Middle frontal gyrus (tissue), 1 donor: ENCODE data around the gene GATB.

Experiments
- DNase-seq: peaks from one replicate; pipeline ENCODE4 v3.0.0-alpha.2; 2015; ENCODE audit warnings: low spot score; ENCODE audit errors: extremely low spot score

Gene GATB

GRCh38 chr4:151675411-151675971 lies 85.3 kb downstream of the GATB start:
- DNase-seq: no peak

GRCh38 chr4:151674804-151675391 lies 85.9 kb downstream of the GATB start:
- DNase-seq: no peak

- no peak for DNase-seq
These were observed 86.8 kb downstream of the GATB start for GRCh38 chr4:151673908-151674520.

DNA sequence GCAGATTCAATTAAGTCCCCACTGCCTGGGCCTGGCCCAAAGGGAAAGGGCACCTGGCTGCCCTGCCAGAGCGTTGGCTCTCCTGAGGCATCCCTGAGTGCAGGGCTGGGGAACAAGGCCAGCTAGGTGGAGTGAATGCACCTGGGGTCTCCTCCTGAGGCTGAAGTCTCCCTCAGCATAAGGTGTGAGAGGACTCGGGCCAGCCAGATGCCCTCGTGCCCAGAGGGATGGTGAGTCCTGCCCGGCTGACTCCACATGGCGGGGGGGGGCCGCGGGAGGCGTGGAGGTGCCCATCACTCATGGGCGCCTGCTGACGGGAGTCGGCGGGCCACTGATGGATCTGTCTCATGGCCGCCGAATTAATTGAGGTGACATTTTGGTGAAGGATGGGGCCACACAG lies 87.8 kb downstream of the GATB start:
- DNase-seq: no peak

- no peak for DNase-seq
These were observed 89.2 kb downstream of the GATB start for GRCh38 chr4:151671541-151672059.

GRCh38 chr4:151670843-151671242 lies 90.0 kb downstream of the GATB start:
- no peak for DNase-seq

DNA sequence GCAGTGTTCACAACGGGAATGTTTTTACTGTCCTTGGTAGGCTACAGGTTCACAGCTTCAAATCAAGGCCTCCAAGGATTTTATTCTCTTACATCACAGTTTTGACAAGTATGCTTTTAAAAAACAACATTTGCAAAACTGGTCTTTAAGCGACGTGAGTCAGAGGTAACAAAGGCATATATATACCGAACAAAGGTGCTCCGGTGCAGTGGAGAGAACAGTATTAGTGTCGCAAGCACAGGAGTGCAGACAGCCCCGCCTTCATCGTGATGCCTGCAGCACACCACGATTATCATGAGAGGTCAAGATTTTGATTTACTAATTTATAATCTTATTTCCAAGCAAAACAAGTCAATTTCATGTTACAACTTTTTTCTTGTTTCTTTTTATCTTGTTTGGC lies 90.8 kb downstream of the GATB start:
- no peak for DNase-seq

- DNase-seq: no peak
These were observed 92.0 kb downstream of the GATB start for GRCh38 chr4:151668689-151669402.

DNA sequence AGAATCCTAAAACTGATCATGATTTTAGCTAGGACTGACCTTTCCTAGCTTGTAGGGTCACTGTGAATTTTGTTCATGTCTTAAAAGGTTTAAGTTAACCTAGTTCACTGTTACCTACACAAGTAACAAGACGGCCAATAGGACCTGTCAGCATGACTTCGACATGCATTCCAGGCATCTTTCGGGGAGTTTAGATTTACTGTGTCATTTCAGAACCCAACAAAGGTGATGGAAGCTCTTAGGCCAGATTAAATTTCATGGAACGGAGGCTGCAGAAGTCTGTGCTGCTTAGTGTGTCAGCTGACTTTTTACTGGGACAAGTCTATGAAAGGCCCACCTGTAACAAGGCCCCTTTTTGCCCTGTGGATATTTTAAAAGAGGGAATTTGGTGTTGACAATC lies 93.1 kb downstream of the GATB start:
- no peak for DNase-seq

- DNase-seq: no peak
These were observed 93.8 kb downstream of the GATB start for GRCh38 chr4:151667048-151667447.

GRCh38 chr4:151666501-151666900 lies 94.3 kb downstream of the GATB start:
- DNase-seq: no peak

GRCh38 chr4:151665785-151666127 lies 95.1 kb downstream of the GATB start:
- no peak for DNase-seq

- no peak for DNase-seq
These were observed 95.6 kb downstream of the GATB start for GRCh38 chr4:151665022-151665784.

DNA sequence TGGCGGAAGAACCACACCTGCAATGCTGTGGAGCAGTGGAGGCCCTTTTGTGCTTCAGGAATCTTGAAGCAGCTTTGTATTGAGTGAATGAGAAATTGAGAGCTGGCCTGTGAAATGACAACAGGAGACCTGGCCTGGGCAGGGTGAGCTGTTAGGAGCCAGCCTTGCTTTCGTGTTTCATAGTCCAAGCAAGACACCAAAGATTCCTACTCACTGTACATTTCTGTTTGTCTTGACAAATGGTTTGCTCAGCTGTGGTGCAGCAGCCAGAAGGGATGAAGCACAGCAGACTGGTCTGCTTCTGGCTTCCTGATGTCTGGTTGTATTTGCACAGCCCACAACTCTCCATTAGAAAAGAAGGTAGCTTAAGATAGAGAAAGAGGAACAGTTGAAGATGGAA lies 96.5 kb downstream of the GATB start:
- DNase-seq: no peak

DNA sequence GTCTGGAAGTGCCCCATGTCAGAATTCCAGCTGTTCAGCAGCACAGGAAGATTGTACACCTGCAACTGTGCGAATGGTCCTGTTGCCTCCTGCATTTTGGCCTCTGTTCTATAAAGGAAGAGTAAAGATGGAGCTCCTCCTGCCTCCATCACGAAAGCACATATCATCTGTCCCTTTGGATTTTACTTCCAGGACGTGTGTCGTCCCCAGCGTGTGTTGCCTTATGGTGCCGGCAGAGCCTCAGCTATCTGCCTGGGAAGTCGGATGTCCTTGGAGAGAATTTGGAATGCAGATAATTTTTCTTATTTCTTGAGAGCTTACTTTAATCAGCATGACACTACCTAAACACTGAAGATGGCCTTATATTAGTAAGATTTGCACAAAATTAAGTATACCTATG lies 97.7 kb downstream of the GATB start:
- no peak for DNase-seq

DNA sequence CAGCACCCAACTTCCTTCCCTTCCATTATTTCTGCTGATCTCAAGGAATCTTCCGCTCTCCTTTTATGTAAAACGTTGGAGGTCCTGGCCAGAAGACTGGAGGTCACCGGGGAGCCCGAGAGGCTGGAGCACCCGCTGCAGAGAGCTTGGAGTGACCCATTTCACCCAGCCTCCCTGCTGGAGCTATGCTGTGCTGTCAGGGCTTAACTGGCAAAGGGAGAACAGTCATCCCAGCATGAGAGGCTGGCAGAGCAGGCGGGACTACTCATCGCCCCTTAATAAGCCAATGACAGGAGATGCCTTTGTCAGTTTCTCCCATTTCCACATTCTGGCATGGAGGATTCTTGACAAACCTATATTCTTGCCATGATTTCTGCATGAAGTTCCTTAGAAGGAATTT lies 98.9 kb downstream of the GATB start:
- no peak for DNase-seq

GRCh38 chr4:151660676-151661075 lies 100.1 kb downstream of the GATB start:
- DNase-seq: no peak

DNA sequence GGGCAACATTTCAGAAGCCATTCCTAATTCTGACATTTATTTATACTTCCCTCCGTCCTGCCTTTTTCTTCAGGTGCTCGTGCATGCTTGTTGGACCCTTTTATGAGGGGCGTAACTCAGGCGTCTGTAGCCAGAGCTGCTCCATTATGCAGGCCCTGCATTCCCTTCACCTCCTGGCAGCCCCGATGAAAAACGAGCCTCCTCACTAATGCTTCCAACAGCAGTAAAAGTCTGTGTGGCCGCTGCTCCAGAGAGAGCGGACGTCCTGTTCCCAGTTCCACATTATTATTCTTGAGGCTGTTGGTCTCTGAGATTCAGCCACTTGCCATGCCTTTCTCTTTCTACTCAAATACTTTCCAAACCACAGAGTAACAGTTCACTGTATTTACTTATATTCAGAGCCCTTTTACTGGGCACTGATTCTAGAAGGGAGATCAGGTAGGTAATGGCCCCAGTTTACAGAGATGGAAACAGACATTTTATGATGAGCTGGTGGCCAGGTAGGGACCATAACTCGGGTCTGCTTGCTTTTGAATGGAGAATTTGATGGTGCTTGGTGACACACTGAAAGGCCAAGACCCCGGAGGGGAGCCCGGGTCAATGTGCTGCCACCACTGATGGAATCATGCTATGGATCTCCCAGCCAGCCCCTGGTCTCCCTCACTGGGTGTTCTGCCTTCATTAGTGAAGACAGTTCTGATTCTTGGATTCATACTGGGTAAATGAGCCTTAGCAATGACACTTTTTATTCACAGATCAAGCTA lies 101.0 kb downstream of the GATB start:
- DNase-seq: no peak

DNA sequence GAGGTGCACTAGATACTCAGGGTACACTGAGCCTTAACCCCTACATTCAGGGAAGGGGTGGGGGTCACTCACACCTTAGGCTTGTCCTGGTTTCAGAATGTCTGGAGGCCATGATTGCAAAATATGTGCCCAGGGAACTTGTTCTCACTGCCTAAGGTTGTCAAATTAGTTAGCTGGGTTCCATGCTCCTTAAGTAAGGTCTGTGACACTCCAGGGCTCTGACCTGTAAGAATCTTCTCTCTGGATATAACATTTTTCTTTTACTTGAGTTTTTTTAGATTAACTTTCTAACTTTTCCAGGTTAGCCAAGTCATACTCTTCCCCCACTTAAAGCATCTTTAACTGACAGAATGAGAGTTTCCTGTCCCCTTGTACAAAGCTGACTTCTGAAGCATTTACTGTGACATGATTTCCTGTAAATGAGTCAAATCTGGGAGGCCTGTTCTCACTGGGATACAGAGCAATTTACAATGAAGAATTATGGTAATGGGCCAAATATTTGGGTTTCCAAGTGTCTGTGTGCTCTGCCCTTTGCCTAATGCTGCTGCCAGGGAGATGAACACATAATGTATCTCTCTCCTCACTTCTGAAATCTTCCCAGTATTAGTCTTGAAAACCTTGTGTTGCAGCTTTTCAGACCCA lies 101.7 kb downstream of the GATB start:
- no peak for DNase-seq

GRCh38 chr4:151657896-151658295 lies 102.9 kb downstream of the GATB start:
- DNase-seq: no peak
